Stimulated activated CD8-positive, alpha-beta memory T cell treated with anti-CD3 and anti-CD28 coated beads, Interleukin-12 subunit alpha, Interleukin-12 subunit beta, amount 100 ng/mL, for 24 hours (primary cell): ENCODE measurements around the gene SH3BP2.

Experiments
- DNase-seq: peaks from one replicate; pipeline ENCODE4 v3.0.0-alpha.2; 2020; ENCODE audit errors: extremely low read depth

Gene SH3BP2

GRCh38 chr4:2819244-2820215 lies 26.6 kb downstream of the SH3BP2 start:
- DNase-seq: no peak

DNA sequence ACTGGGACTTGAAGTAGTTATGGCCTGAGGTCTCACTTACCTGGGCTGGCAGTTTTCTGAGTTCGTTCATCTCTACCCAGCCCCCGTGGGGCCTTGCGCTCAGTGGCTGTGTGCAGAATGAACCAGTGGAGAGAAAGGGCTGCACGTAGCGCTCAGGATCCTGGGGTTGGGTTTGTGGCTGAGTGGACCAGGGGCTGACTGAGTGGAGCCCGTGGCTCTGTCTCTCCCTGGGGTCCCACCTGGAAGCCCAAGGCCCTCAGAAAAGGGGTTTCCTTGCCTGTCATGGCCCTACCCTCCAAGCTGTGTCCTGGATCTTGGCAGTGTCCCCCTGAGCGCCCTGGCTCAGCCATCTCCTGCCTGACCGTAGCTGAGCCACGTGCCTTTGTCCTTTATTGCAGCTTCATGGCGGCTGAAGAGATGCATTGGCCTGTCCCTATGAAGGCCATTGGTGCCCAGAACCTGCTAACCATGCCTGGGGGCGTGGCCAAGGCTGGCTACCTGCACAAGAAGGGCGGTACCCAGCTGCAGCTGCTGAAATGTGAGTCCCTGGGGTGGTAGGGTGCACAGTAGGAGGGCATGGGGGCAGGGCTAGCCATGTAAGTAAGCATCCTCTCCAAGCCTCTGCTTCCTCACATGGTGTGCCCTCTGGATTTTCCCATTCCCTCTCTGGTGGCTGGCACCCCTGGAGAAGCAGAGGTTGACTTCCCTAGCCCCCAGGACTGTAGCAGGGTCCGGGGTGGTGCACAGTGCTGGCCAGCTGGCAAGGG lies 27.5 kb downstream of the SH3BP2 start:
- no peak for DNase-seq

DNA sequence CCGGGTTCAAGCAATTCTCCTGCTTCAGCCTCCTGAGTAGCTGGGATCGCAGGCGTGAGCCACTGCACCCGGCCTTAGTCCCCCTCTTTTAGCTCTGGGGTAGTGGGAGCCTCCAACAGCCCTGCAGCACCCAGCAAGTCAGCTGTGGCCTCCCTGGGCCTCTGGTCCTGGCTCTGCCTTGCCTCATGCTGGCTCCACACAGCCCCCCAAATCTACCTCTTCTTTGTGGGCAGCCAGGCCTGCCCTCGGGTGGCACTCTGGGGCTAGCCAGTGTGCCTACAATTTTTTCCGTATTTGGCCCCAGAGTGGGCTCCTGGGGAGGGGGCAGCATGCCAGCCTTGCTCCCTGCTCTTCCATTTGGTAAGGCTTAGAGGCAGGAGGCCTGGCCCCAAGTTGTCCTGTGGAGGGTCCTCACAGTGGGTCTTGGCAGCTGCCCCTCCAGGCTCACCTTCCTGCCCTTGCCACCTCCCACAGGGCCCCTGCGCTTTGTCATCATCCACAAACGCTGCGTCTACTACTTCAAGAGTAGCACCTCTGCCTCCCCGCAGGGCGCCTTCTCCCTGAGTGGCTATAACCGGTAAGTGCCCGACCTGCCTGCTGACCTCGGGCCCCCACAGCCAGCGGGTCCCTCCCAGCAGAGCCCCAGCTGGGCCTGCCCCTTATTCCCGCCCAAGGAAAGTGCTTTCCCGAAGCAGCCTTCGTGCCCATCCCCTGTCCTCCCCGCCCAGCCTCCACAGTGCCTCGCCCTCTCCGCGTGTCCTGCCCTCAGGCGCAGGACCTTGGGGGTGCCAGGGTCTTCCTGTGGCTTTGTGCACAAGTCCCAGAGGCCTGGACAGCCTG lies 29.8 kb downstream of the SH3BP2 start:
- DNase-seq: no peak

DNA sequence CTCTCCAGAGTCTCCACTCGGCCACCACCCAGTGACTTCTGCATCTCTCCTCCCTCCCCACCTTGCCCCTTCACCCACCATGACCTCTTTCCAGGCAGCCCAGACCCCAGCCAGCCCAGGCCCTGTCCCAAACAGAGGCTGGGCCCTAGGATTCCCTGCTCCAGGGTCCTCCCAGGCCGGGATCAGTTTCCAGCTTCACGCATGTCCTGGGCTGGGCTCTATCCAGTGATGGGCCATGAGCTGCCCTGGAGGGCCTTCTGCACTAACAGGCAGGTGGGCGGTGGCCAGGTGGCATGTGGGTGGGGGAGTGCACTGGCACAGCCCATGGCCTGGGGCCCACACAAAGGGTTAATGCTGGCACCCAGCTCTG lies 30.4 kb downstream of the SH3BP2 start:
- DNase-seq: no peak

DNA sequence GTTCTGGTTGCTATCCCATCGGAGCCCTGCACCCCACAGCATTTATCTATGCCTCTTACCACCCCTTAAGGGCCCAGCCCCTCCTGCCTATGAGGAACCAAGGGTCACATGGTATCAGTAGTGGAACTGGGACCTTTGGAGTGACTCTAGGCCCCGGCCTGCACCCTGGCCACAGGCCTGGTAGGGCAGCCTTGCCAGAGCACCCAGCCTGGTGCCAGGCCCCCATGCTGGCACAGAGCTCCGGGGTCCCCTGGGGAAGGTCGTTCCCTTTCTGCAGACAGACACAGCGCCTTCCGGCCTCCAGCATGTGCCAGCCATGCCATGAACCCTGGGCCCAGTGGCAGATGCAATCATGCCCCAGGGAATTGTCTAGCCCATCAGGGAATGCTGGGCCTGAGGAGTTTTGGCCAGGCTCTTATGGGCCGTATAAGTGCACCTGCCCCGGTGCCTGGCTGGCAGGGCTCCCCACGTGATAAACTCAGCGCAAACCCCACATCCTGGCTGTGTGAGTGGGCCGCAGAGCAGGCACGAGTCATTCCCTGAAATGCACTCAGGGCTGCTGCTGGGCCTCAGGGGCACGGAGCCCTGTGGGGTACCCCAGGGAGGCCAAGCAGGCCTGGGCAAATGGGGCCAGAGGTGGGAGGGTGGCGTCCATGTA lies 30.9 kb downstream of the SH3BP2 start:
- no peak for DNase-seq

DNA sequence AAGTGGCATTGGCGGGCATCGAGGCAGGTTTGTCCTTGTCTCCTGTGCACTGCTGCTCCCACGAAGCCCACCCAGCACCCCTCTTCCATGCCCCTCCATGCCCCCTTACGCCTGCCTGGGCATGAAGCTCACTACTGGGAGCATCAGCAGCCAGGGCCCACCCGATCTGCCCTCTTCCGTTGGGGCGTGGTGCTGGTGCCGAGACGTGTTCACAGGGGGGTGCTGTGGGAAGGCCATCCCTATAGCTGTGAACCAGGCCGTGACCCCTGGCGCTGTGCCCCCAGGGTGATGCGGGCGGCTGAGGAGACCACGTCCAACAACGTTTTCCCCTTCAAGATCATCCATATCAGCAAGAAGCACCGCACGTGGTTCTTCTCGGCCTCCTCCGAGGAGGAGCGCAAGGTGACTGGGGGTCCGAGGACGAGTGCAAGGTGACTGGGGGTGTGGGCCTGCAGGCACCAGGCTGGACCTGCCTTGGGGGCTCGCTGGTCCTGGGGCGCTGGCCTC lies 31.5 kb downstream of the SH3BP2 start:
- no peak for DNase-seq

DNA sequence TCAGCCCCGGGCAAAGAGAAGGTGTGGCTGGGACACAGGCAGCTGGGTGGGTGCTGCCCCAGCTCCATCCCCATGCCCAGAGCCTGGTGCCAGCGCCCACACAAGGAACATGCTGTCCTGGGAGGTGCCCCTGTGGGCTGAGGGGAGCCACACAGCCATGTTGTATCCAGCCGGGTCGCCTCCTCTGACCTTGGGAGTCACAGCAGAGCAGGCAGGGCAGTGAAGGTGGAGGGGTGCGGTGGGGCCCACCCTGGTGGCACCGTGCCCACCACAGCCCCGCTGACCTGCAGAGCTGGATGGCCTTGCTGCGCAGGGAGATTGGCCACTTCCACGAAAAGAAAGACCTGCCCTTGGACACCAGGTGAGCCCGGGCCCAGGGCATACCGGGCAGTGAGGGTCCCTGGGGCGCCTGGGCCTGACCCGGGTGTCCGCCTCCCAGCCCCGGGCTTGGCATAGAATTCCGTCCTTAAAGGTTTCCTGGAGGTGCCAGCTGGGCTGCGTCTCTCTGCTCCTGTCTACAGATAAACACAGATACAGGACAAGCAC lies 32.0 kb downstream of the SH3BP2 start:
- no peak for DNase-seq

GRCh38 chr4:2825740-2826139 lies 32.9 kb downstream of the SH3BP2 start:
- no peak for DNase-seq

- DNase-seq: no peak
Observed at GRCh38 chr4:2827071-2827873, 34.4 kb downstream of the SH3BP2 start.

DNA sequence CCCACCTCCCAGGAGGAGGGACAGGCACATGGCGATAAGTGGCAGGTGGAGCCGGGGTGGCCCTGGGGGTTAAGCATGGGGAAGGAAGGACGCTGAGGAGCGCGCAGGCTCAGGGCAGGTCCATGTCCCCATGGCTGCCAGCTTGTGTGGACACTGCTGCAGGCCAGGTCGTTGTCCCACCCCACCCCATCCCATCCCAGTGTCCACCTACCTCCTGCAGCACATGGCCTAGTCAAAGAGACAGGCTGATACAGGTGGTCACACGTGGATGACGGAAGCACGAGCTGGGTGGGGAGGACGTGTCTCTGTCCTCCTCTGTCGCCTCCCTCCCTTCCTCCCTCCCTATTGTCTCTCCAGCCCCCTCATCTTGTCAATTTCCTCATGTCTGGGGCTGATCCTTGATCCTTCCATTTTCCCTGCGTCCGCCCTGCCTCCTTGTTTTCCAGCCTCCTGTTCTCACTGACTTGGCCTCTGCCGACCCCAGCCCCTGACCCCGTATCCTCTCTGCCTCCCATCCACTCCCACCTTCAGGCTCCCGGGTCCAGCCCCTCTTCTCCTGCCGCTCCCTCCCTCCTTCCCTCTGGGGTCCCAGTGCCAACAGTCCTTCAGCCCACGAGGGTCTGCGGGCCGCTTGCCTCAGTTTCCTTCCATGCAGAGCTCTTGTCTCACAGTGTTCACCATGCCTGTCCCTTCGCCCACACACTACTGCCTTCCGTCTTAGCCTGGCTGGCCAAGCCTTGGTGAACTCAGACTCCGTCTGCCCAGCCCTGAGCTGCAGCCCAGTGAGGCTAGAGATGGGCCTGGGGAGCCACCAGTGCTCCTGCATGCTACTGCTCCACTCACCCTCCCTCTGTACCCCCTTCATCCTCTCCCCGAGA lies 35.2 kb downstream of the SH3BP2 start:
- DNase-seq: no peak

GRCh38 chr4:2828758-2829181 lies 35.9 kb downstream of the SH3BP2 start:
- DNase-seq: no peak

DNA sequence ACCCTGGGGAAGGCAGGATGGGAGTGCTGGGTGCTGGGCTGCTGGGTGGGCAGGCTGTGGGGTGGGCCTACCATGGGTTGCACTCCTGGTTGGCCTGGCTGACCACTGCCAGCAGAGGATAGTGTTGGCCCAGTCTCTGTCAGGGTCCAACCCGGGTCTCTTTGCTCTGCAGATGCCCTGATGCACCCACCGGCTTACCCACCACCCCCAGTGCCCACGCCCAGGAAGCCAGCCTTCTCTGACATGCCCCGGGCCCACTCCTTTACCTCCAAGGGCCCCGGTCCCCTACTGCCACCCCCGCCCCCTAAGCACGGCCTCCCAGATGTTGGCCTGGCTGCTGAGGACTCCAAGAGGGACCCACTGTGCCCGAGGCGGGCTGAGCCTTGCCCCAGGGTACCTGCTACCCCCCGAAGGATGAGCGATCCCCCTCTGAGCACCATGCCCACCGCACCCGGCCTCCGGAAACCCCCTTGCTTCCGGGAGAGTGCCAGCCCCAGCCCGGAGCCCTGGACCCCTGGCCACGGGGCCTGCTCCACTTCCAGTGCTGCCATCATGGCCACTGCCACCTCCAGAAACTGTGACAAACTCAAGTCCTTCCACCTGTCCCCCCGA lies 36.5 kb downstream of the SH3BP2 start:
- no peak for DNase-seq

DNA sequence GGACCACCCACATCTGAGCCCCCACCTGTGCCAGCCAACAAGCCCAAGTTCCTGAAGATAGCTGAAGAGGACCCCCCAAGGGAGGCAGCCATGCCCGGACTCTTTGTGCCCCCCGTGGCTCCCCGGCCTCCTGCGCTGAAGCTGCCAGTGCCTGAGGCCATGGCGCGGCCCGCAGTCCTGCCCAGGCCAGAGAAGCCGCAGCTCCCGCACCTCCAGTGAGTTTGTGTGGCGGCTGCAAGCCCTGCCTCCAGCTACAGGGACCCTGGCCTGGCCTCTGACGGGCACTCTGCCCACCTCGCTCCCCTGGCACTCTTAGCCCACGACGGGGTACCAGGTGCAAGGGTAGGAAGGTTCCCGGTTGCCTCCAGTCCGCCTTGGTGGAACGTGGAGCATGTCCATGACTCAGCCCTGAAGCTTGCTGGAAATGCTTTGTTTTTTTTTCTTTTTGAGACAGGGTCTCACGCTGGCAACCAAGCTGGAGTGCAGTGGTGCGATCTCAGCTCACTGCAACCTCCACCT lies 37.1 kb downstream of the SH3BP2 start:
- no peak for DNase-seq

DNA sequence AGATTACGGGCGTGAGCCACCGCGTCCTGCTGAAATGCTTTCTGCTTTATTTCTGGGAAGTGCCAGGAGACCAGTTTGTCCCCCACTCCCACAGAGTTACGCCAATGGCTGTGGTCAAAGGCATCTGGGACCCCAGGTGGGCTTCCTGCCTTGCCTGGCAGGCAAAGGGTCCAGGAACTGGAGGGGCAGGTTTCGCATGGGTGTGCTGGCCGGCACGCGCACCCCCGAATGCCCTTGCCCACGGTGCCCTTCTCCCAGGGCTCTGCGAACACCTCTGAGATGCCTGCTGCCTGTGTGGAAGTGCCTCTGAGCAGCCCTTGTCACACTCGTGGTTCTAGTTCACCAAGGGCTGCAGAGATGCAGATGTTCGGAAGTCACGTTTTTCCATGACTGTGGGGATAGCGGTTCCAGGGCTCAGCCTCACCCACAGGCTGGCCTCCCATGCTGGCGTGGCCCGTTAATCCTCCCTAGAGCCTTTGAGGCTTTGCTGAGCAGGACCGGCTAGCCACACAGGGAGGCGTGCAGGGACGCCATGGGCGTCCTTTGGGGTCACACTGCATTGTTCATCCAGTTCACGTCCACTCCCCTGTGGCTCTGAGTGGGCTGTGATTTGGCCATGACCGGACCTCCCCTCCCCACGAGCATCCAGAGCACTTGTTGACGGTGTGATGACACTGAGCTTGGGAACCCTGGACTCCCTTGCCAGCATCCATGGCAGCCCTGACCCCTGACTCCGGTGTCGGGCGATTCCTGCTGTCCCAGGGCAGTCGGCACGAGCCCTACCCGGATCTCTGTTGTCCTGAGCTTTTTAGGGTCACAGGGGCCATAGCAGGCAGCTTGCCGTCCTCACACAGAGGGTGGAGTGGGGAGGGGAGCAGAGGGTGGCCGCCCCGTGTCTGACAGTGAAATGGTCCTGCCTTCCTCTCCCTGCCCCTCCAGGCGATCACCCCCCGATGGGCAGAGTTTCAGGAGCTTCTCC lies 38.0 kb downstream of the SH3BP2 start:
- no peak for DNase-seq

- DNase-seq: no peak
Observed at GRCh38 chr4:2831611-2832308, 38.9 kb downstream of the SH3BP2 start.

- DNase-seq: no peak
Observed at GRCh38 chr4:2832309-2832980, 39.6 kb downstream of the SH3BP2 start.
